Measurements from ENCODE around the gene CACNA2D4.

The CACNA2D4 gene

GRCh38 chr12:1845886-1846285, 72.6 kb downstream of the CACNA2D4 start:
- H3K27ac ChIP-seq (replicated peaks): no peak overlapping the region
- DNase-seq (ENCODE audit: low read depth in 1 of 2, low spot score in 1 of 2): no peak
- no peaks in the 10 kb centered on the region for H3K27me3 ChIP-seq (ENCODE audit: insufficient read depth, poor library complexity, severe bottlenecking)
- H3K4me3 ChIP-seq (replicated peaks; ENCODE audit: insufficient read depth, low read length): no peak overlapping the region
- no peak for TF ChIP-seq REST (IDR thresholded peaks at IDR 0.05; ENCODE audit: insufficient replicate concordance, low read depth)
- no peak for TF ChIP-seq GABPA (IDR thresholded peaks at IDR 0.05; ENCODE audit: low read depth)
- TF ChIP-seq SPI1 (IDR thresholded peaks at IDR 0.05; ENCODE audit: borderline replicate concordance, low read depth): no peak
- no peak for TF ChIP-seq CTCF (IDR thresholded peaks at IDR 0.05; ENCODE audit: insufficient read depth, low read length)
- no peak for TF ChIP-seq POLR2AphosphoS5 (IDR thresholded peaks at IDR 0.05; ENCODE audit: low read depth)

- no peak overlapping the region for H3K4me3 ChIP-seq (replicated peaks; ENCODE audit: insufficient read depth, low read length)
- no peak overlapping the region for H3K27ac ChIP-seq (replicated peaks)
- no peaks in the 10 kb centered on the region for H3K27me3 ChIP-seq (ENCODE audit: insufficient read depth, poor library complexity, severe bottlenecking)
- no peak for DNase-seq (ENCODE audit: low read depth in 1 of 2, low spot score in 1 of 2)
- TF ChIP-seq CTCF (IDR thresholded peaks at IDR 0.05; ENCODE audit: insufficient read depth, low read length) (no peak), POLR2AphosphoS5 (IDR thresholded peaks at IDR 0.05; ENCODE audit: low read depth) (no peak), REST (IDR thresholded peaks at IDR 0.05; ENCODE audit: insufficient replicate concordance, low read depth) (no peak), SPI1 (IDR thresholded peaks at IDR 0.05; ENCODE audit: borderline replicate concordance, low read depth) (no peak), GABPA (IDR thresholded peaks at IDR 0.05; ENCODE audit: low read depth) (no peak)
Observed at GRCh38 chr12:1845427-1845826, 73.0 kb downstream of the CACNA2D4 start.

- Histone ChIP-seq H3K27me3 (ENCODE audit: insufficient read depth, poor library complexity, severe bottlenecking) (no peaks in the 10 kb centered on the region), H3K4me3 (replicated peaks; ENCODE audit: insufficient read depth, low read length) (no peak overlapping the region), H3K27ac (replicated peaks) (no peak overlapping the region)
- TF ChIP-seq CTCF (IDR thresholded peaks at IDR 0.05; ENCODE audit: insufficient read depth, low read length) (no peak), POLR2AphosphoS5 (IDR thresholded peaks at IDR 0.05; ENCODE audit: low read depth) (no peak), REST (IDR thresholded peaks at IDR 0.05; ENCODE audit: insufficient replicate concordance, low read depth) (no peak), SPI1 (IDR thresholded peaks at IDR 0.05; ENCODE audit: borderline replicate concordance, low read depth) (no peak), GABPA (IDR thresholded peaks at IDR 0.05; ENCODE audit: low read depth) (no peak)
- DNase-seq (ENCODE audit: low read depth in 1 of 2, low spot score in 1 of 2): no peak
Observed at GRCh38 chr12:1844661-1845409, 73.6 kb downstream of the CACNA2D4 start.
